ENCODE results near the gene ABHD3.
"Not testable (repeated sequence)": the region's sequence is repeated elsewhere in the genome, so short reads cannot be mapped to it uniquely, and the experiment has no call there.

The ABHD3 gene

GRCh38 chr18:21693322-21693721 is 11.3 kb downstream of the ABHD3 start:
- Histone ChIP-seq H3K36me3 (ENCODE audit: control insufficient read depth, insufficient read depth, low read length) (peaks cover 1% of the 10 kb centered on the region), H3K27me3 (replicated peaks; ENCODE audit: control insufficient read depth, insufficient read depth, low read length) (no peaks in the 10 kb centered on the region), H3K4me3 (replicated peaks; ENCODE audit: low read depth, low read length) (no peak overlapping the region)
- DNase-seq (ENCODE audit: extremely low read depth, insufficient read length): no peak
- no peak for TF ChIP-seq CTCF (IDR thresholded peaks at IDR 0.05; ENCODE audit: insufficient read depth, low read length, poor library complexity, severe bottlenecking)

- TF ChIP-seq CTCF (IDR thresholded peaks at IDR 0.05; ENCODE audit: insufficient read depth, low read length, poor library complexity, severe bottlenecking): no peak
These were observed 14.8 kb downstream of the ABHD3 start for GRCh38 chr18:21689736-21690135.

DNA sequence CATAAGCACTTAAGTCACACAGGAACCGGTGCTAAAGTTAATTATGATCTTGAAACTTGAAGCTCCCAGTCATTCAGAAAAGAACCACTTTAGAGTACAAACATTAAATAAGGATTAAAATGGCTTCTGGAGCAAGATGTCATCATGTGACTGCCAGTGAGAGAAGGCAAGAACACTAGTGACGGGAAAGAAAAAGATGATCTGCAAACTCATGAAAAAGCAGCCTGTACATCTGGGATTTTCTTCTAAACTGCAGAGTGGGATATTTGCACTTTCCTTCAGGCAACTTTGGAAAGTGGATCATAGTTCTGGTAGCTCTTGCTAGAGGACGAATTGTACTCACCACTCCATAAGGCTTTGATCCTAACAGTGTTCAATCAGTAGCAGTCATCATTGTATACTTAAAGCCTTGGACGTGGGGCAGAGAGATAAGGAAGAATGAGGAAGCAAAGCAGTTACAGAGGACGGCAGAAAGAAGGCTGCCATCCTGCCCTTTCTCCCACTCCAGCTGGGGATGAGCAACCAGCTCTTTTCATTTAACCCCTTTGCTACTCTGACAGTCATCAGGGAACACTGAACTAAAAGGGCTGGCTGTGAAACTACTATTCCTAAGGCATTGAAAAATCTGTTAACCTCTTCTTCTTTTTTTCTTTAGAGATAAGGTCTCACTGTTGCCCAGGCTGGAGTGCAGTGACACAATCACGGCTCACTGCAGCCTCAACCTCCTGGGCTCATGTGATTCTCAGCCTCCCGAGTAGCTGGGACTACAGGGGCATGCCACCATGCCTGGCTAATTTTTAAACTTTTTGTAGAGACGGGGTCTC is 18.1 kb downstream of the ABHD3 start:
- H3K36me3 ChIP-seq (ENCODE audit: control insufficient read depth, insufficient read depth, low read length): peaks cover 2% of the 10 kb centered on the region
- peak; percentile 31 for DNase-seq (ENCODE audit: extremely low read depth, insufficient read length)
- H3K27me3 ChIP-seq (replicated peaks; ENCODE audit: control insufficient read depth, insufficient read depth, low read length): no peaks in the 10 kb centered on the region
- no peak for TF ChIP-seq CTCF (IDR thresholded peaks at IDR 0.05; ENCODE audit: insufficient read depth, low read length, poor library complexity, severe bottlenecking)
- H3K4me3 ChIP-seq (replicated peaks; ENCODE audit: low read depth, low read length): no peak overlapping the region

More at GRCh38 chr18:21689736-21690135, 14.8 kb downstream of the ABHD3 start:
- H3K27me3 ChIP-seq (replicated peaks; ENCODE audit: control insufficient read depth, insufficient read depth, low read length): no peaks in the 10 kb centered on the region
- no peak for DNase-seq (ENCODE audit: extremely low read depth, insufficient read length)
- H3K4me3 ChIP-seq (replicated peaks; ENCODE audit: low read depth, low read length): no peak overlapping the region
- H3K36me3 ChIP-seq (ENCODE audit: control insufficient read depth, insufficient read depth, low read length): peaks cover 2% of the 10 kb centered on the region

- H3K27me3 ChIP-seq (replicated peaks; ENCODE audit: control insufficient read depth, insufficient read depth, low read length); H3K4me3 ChIP-seq (replicated peaks; ENCODE audit: low read depth, low read length); H3K36me3 ChIP-seq (ENCODE audit: control insufficient read depth, insufficient read depth, low read length): not testable (repeated sequence)
- peak; percentile 65 for DNase-seq (ENCODE audit: extremely low read depth, insufficient read length)
These were observed 19.0 kb downstream of the ABHD3 start for GRCh38 chr18:21685556-21685981.

GRCh38 chr18:21684731-21685130 is 19.8 kb downstream of the ABHD3 start:
- DNase-seq (ENCODE audit: extremely low read depth, insufficient read length): peak; percentile 24
- H3K36me3 ChIP-seq (ENCODE audit: control insufficient read depth, insufficient read depth, low read length): peaks cover 2% of the 10 kb centered on the region
- no peaks in the 10 kb centered on the region for H3K27me3 ChIP-seq (replicated peaks; ENCODE audit: control insufficient read depth, insufficient read depth, low read length)
- H3K4me3 ChIP-seq (replicated peaks; ENCODE audit: low read depth, low read length): no peak overlapping the region
- TF ChIP-seq CTCF (IDR thresholded peaks at IDR 0.05; ENCODE audit: insufficient read depth, low read length, poor library complexity, severe bottlenecking): no peak

- no peaks in the 10 kb centered on the region for H3K27me3 ChIP-seq (replicated peaks; ENCODE audit: control insufficient read depth, insufficient read depth, low read length)
- peak overlapping the region; percentile 48 for H3K4me3 ChIP-seq (replicated peaks; ENCODE audit: low read depth, low read length)
- no peaks in the 10 kb centered on the region for H3K36me3 ChIP-seq (ENCODE audit: control insufficient read depth, insufficient read depth, low read length)
- peak; percentile 61 for DNase-seq (ENCODE audit: extremely low read depth, insufficient read length)
- TF ChIP-seq CTCF (IDR thresholded peaks at IDR 0.05; ENCODE audit: insufficient read depth, low read length, poor library complexity, severe bottlenecking): no peak
These were observed 22.1 kb downstream of the ABHD3 start for GRCh38 chr18:21682371-21683051.
